Neural cell (in vitro differentiated cells): ENCODE data around the gene TEX11.
"Not testable (repeated sequence)": the region's sequence is repeated elsewhere in the genome, so short reads cannot be mapped to it uniquely, and the experiment has no call there.

Experiments used
- EP300 ChIP-seq: fragments of 450-650 bp; conservative IDR thresholded peaks from 2 replicates; pipeline ENCODE4 v1.6.1; 2014; ENCODE audit warnings: antibody characterized with exemption, mild to moderate bottlenecking, moderate library complexity; ENCODE audit not compliant: poor library complexity, severe bottlenecking
- POLR2AphosphoS5 ChIP-seq: IDR thresholded peaks from 2 replicates; pipeline ENCODE4 v1.6.1; 2012
- SMC3 ChIP-seq: fragments of 450-650 bp; conservative IDR thresholded peaks from 2 replicates; pipeline ENCODE4 v1.6.1; 2014; ENCODE audit warnings: antibody characterized with exemption, mild to moderate bottlenecking, moderate library complexity; ENCODE audit not compliant: poor library complexity
- TF ChIP-seq, protein P1 (sequence below): fragments of 450-650 bp; IDR thresholded peaks from 2 replicates; pipeline ENCODE4 v1.5.1; 2014; ENCODE audit warnings: antibody characterized with exemption, mild to moderate bottlenecking, moderate library complexity; ENCODE audit not compliant: poor library complexity, severe bottlenecking

DNA sequence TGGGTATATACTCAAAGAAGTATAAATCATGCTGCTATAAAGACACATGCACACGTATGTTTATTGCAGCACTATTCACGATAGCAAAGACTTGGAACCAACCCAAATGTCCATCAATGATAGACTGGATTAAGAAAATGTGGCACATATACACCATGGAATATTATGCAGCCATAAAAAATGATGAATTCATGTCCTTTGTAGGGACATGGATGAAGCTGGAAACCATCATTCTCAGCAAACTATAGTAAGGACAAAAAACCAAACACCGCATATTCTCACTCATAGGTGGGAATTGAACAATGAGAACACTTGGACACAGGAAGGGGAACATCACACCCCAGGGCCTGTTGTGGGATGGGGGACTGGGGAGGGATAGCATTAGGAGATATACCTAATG, 260.6 kb downstream of the TEX11 start:
- TF ChIP-seq, protein P1, sequence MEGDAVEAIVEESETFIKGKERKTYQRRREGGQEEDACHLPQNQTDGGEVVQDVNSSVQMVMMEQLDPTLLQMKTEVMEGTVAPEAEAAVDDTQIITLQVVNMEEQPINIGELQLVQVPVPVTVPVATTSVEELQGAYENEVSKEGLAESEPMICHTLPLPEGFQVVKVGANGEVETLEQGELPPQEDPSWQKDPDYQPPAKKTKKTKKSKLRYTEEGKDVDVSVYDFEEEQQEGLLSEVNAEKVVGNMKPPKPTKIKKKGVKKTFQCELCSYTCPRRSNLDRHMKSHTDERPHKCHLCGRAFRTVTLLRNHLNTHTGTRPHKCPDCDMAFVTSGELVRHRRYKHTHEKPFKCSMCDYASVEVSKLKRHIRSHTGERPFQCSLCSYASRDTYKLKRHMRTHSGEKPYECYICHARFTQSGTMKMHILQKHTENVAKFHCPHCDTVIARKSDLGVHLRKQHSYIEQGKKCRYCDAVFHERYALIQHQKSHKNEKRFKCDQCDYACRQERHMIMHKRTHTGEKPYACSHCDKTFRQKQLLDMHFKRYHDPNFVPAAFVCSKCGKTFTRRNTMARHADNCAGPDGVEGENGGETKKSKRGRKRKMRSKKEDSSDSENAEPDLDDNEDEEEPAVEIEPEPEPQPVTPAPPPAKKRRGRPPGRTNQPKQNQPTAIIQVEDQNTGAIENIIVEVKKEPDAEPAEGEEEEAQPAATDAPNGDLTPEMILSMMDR, result not testable (repeated sequence)
- not testable (repeated sequence) for TF ChIP-seq POLR2AphosphoS5, EP300, SMC3
